OCI-LY7 (cell line): ENCODE data around the gene SPC24.

ENCODE experiments used
- CTCF ChIP-seq: fragments of 200-600 bp; sonication (generic); conservative IDR thresholded peaks from 2 replicates; pipeline ENCODE4 v1.5.1; 2014; ENCODE audit warnings: mild to moderate bottlenecking, antibody characterized with exemption, low read length, moderate library complexity, mixed read lengths
- EZH2phosphoT487 ChIP-seq: fragments of 200-600 bp; sonication (generic); IDR thresholded peaks from 2 replicates; pipeline ENCODE4 v1.6.1; 2018; ENCODE audit warnings: low read depth, borderline replicate concordance, mild to moderate bottlenecking, mixed run types, antibody characterized with exemption, low read length, moderate library complexity, mixed read lengths

- TF ChIP-seq CTCF: no peak
- TF ChIP-seq EZH2phosphoT487: no peak
Observed at GRCh38 chr19:11152318-11153062, 3.1 kb downstream of the SPC24 start.
